Neuronal stem cell (in vitro differentiated cells): ENCODE results near the gene FHOD3.

Experiments used
- DNase-seq: peaks from one replicate; pipeline ENCODE4 v3.0.0-alpha.2; 2013; ENCODE audit warnings: low spot score
- H2AFZ ChIP-seq: one replicate; pipeline ENCODE4 v1.6.1; 2013; ENCODE audit warnings: mild to moderate bottlenecking, low read length, inconsistent platforms
- H2AK5ac ChIP-seq: 2 replicates; pipeline ENCODE4 v1.6.1; 2013; ENCODE audit warnings: low read depth, mild to moderate bottlenecking, inconsistent platforms, low read length, moderate library complexity, mixed read lengths
- H2BK120ac ChIP-seq: 2 replicates; pipeline ENCODE4 v1.6.1; 2013; ENCODE audit warnings: low read depth, mild to moderate bottlenecking, inconsistent platforms, low read length, moderate library complexity, mixed read lengths
- H2BK12ac ChIP-seq: one replicate; pipeline ENCODE4 v1.6.1; 2013; ENCODE audit warnings: low read length, inconsistent platforms
- H2BK15ac ChIP-seq: 2 replicates; pipeline ENCODE4 v1.6.1; 2013; ENCODE audit warnings: mild to moderate bottlenecking, low read length, inconsistent platforms, mixed read lengths
- H2BK5ac ChIP-seq: one replicate; pipeline ENCODE4 v1.6.1; 2013; ENCODE audit warnings: inconsistent platforms, mild to moderate bottlenecking, low read length, moderate library complexity
- H3K14ac ChIP-seq: one replicate; pipeline ENCODE4 v1.6.1; 2013; ENCODE audit warnings: low read length, inconsistent platforms
- H3K18ac ChIP-seq: 2 replicates; pipeline ENCODE4 v1.6.1; 2013; ENCODE audit warnings: low read length, inconsistent platforms
- H3K23ac ChIP-seq: 2 replicates; pipeline ENCODE4 v1.6.1; 2013; ENCODE audit warnings: low read depth, mild to moderate bottlenecking, mixed read lengths, low read length, inconsistent platforms; ENCODE audit not compliant: poor library complexity
- H3K27ac ChIP-seq: replicated peaks from 3 replicates; pipeline ENCODE4 v1.5.1; 2013; ENCODE audit warnings: low read length, inconsistent platforms
- H3K27me3 ChIP-seq, 3 experiments: 2 replicates each; pipeline ENCODE4 v1.6.1; 2013; ENCODE audit warnings: low read length in 3 of 3, mild to moderate bottlenecking in 2 of 3, inconsistent platforms in 1 of 3, low read depth in 1 of 3, mixed read lengths in 1 of 3, moderate library complexity in 1 of 3; ENCODE audit not compliant: control insufficient read depth in 3 of 3, insufficient read depth in 3 of 3
- H3K36me3 ChIP-seq, 2 donors: replicated peaks in 1 of 2; 2 replicates each; pipeline ENCODE4 v1.6.1; 2013; ENCODE audit warnings: low read length in 2 of 2; ENCODE audit not compliant: control insufficient read depth in 2 of 2, insufficient read depth in 2 of 2
- H3K4ac ChIP-seq: 2 replicates; pipeline ENCODE4 v1.6.1; 2013; ENCODE audit warnings: inconsistent platforms, mild to moderate bottlenecking, low read length, moderate library complexity
- H3K4me1 ChIP-seq, 2 donors: 1 replicate in 1 of 2; 2 replicates in 1 of 2; pipeline ENCODE4 v1.6.1; 2013; ENCODE audit warnings: low read length in 2 of 2, low read depth in 1 of 2; ENCODE audit not compliant: control insufficient read depth in 2 of 2, insufficient read depth in 1 of 2
- H3K4me2 ChIP-seq: one replicate; pipeline ENCODE4 v1.6.1; 2013; ENCODE audit warnings: mild to moderate bottlenecking, low read length, inconsistent platforms; ENCODE audit not compliant: insufficient read depth, poor library complexity, severe bottlenecking
- H3K4me3 ChIP-seq, 2 donors: 2 replicates each; pipeline ENCODE4 v1.5.1; 2013; ENCODE audit warnings: low read length in 2 of 2, mild to moderate bottlenecking in 2 of 2, inconsistent platforms in 1 of 2, moderate library complexity in 1 of 2
- H3K79me1 ChIP-seq: one replicate; pipeline ENCODE4 v1.6.1; 2013; ENCODE audit warnings: low read depth, mild to moderate bottlenecking, inconsistent platforms, low read length, moderate library complexity
- H3K9ac ChIP-seq: one replicate; pipeline ENCODE4 v1.6.1; 2013; ENCODE audit warnings: mild to moderate bottlenecking, low read depth, low read length, inconsistent platforms; ENCODE audit not compliant: poor library complexity
- H3K9me3 ChIP-seq, 2 donors: replicated peaks in 1 of 2; 2 replicates each; pipeline versions ENCODE3 to v1.6.1; 2013; ENCODE audit warnings: low read length in 2 of 2, mild to moderate bottlenecking in 2 of 2, inconsistent platforms in 1 of 2, low read depth in 1 of 2, mixed read lengths in 1 of 2, moderate library complexity in 1 of 2; ENCODE audit not compliant: control insufficient read depth in 2 of 2, insufficient read depth in 1 of 2
- H4K8ac ChIP-seq: one replicate; pipeline ENCODE4 v1.6.1; 2013; ENCODE audit warnings: low read depth, mild to moderate bottlenecking, inconsistent platforms, low read length, moderate library complexity
- H4K91ac ChIP-seq: one replicate; pipeline ENCODE4 v1.6.1; 2013; ENCODE audit warnings: low read length, low read depth, mild to moderate bottlenecking, inconsistent platforms; ENCODE audit not compliant: poor library complexity
- WGBS, 2 donors: extraction: QIAGEN DNeasy Blood & Tissue Kit; methylation state at CpG; one replicate each; pipeline ENCODE4 v1.1.7; 2013; ENCODE audit warnings: missing lambda C conversion rate in 2 of 2, mixed read lengths in 1 of 2; ENCODE audit not compliant: insufficient read length in 2 of 2, insufficient replicate concordance in 1 of 2; ENCODE audit errors: extremely low coverage in 2 of 2; 5-methylcytosine and 5-hydroxymethylcytosine counted together

The FHOD3 gene

DNA sequence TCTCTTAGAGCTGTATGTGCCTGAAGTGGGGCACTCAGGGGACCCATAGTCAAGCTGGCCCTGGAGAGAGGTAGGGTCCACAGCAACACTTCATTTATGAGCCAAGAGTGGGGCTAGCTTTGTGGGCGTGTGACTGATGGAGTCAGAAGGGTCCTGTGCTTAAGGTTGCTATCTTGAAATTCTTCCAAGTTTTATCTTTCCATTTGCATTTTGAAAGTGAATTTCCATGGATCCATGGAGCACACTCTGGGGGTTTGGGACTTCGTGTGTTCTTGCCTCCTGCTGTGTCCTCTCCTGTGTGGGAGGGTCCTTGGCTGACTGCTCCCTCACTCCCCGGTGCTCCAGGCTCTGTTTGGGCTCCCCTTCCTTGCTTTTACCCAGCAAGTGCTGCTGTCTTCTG, 50.8 kb downstream of the FHOD3 start:
- Histone ChIP-seq H3K36me3 (peaks cover 0 to 6% of the 10 kb centered on the region in 2 donors), H3K4me2 (no peak overlapping the region), H2AFZ (no peak overlapping the region), H3K4me1 (peaks cover 0 to 8% of the 10 kb centered on the region in 2 donors), H3K14ac (peak overlapping the region; percentile 73), H3K9ac (no peak overlapping the region), H3K27me3 (no peaks in the 10 kb centered on the region), H3K18ac (peak overlapping the region; percentile 27), H2BK5ac (no peak overlapping the region), H3K23ac (peak overlapping the region; percentile 77), H3K9me3 (peaks cover 0 to 17% of the 10 kb centered on the region in 2 donors), H4K91ac (no peak overlapping the region), H2BK120ac (no peak overlapping the region), H4K8ac (no peak overlapping the region), H3K4me3 (no peak overlapping the region), H3K27ac (no peak overlapping the region), H2BK12ac (no peak overlapping the region), H3K79me1 (peaks cover 3% of the 10 kb centered on the region), H2BK15ac (no peak overlapping the region), H3K4ac (no peak overlapping the region), H2AK5ac (peak overlapping the region; percentile 26)
- WGBS, 2 donors = no CpG with 5 or more reads among the region's 3 CpGs
- DNase-seq = no peak

DNA sequence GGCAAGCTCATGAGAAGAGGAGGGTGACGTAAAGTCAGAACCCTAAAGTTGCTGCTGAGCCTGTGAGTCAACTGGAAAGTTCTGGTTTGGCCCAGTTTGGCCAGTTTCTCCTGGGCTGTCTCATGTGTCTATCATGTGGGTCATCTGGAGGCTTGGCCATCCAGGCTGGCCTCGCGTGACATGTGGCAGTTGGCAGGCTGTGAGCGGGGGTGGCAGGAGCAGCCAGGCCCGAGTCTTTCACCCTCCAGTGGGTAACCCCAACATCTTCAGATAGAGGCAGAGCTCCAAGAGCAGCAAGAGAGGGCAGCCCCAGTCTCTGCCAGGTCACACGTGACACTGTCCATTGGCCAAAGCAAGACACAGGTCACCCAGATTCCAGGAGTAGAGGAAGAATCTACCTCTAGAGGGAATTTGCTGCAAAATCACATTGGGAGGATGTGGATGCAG, 51.5 kb downstream of the FHOD3 start:
- Histone ChIP-seq H3K14ac (peak overlapping the region; percentile 73), H2AFZ (no peak overlapping the region), H3K18ac (no peak overlapping the region), H2BK120ac (no peak overlapping the region), H3K4me3 (no peak overlapping the region), H2BK5ac (no peak overlapping the region), H3K9ac (peak overlapping the region; percentile 74), H3K23ac (peak overlapping the region; percentile 77), H4K91ac (no peak overlapping the region), H2BK12ac (no peak overlapping the region), H3K4me2 (no peak overlapping the region), H2AK5ac (peak overlapping the region; percentile 26), H3K4me1 (peaks cover 0 to 8% of the 10 kb centered on the region in 2 donors), H3K27me3 (no peaks in the 10 kb centered on the region), H3K9me3 (peaks cover 3 to 21% of the 10 kb centered on the region in 2 donors), H3K4ac (no peak overlapping the region), H3K79me1 (peaks cover 3% of the 10 kb centered on the region), H2BK15ac (no peak overlapping the region), H3K27ac (no peak overlapping the region), H3K36me3 (peaks cover 2 to 10% of the 10 kb centered on the region in 2 donors), H4K8ac (no peak overlapping the region)
- WGBS, 2 donors = no CpG with 5 or more reads among the region's 6 CpGs
- no peak for DNase-seq

DNA sequence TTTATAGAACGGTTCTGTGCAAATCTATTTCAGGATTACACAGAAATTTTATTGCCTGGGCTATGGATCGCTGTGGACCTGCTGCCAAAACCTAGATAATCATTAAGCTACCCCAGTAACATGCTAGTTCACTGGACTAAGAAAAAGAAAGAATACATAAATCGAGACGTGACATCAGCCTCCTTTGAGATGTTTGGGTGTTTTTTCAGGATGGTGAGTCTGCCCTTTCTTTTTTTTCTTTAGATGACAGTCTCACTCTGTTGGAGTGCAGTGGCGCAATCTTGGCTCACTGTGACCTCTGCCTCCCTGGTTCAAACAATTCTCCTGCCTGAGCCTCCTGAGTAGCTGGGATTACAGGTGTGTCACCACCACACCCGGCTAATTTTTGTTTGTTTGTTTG, 52.0 kb downstream of the FHOD3 start:
- Histone ChIP-seq H3K4me2 (no peak overlapping the region), H3K18ac (no peak overlapping the region), H2AFZ (no peak overlapping the region), H3K4me1 (peaks cover 0 to 8% of the 10 kb centered on the region in 2 donors), H4K91ac (no peak overlapping the region), H3K9me3 (peaks cover 5 to 23% of the 10 kb centered on the region in 2 donors), H4K8ac (no peak overlapping the region), H3K4ac (no peak overlapping the region), H3K9ac (no peak overlapping the region), H3K36me3 (peaks cover 3 to 12% of the 10 kb centered on the region in 2 donors), H3K23ac (no peak overlapping the region), H3K79me1 (peaks cover 3% of the 10 kb centered on the region), H2BK5ac (no peak overlapping the region), H2AK5ac (no peak overlapping the region), H2BK12ac (no peak overlapping the region), H3K27me3 (no peaks in the 10 kb centered on the region), H2BK120ac (no peak overlapping the region), H3K27ac (no peak overlapping the region), H3K4me3 (no peak overlapping the region), H3K14ac (no peak overlapping the region), H2BK15ac (no peak overlapping the region)
- no peak for DNase-seq
- WGBS, 2 donors = no CpG with 5 or more reads among the region's 6 CpGs

DNA sequence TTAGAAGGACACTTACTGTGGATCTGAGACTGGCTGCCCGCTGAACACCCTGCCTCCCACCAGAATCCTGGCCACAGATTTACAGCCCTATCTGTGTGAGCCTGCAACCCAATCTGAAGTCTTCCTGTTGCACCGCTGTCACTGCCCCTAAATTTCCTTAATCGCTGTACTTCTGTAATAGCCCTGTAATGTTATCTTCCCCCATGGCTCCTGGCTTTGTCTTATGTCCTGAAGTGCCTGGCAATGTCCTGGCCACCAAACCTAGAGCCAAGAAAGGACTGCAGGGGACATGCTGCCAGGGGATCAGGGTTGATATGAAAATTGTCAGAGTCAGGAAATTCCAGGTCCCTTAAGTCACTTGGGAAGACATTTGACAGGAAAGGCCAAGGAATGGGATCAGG, 52.7 kb downstream of the FHOD3 start:
- Histone ChIP-seq H3K14ac (no peak overlapping the region), H2BK120ac (no peak overlapping the region), H3K79me1 (peaks cover 3% of the 10 kb centered on the region), H4K91ac (no peak overlapping the region), H2BK15ac (no peak overlapping the region), H3K23ac (no peak overlapping the region), H3K4me3 (no peak overlapping the region), H2BK5ac (no peak overlapping the region), H3K36me3 (peaks cover 5 to 16% of the 10 kb centered on the region in 2 donors), H3K18ac (no peak overlapping the region), H4K8ac (no peak overlapping the region), H3K9ac (no peak overlapping the region), H3K27me3 (no peaks in the 10 kb centered on the region), H3K4me2 (no peak overlapping the region), H2BK12ac (no peak overlapping the region), H3K27ac (no peak overlapping the region), H3K9me3 (peaks cover 5 to 28% of the 10 kb centered on the region in 2 donors), H2AK5ac (no peak overlapping the region), H2AFZ (no peak overlapping the region), H3K4me1 (peaks cover 0 to 8% of the 10 kb centered on the region in 2 donors), H3K4ac (no peak overlapping the region)
- DNase-seq = no peak
- WGBS, 2 donors = no CpG with 5 or more reads among the region's 3 CpGs
